CD4-positive, alpha-beta T cell treated with Interleukin-12 subunit alpha and Interleukin-12 subunit beta, for 1 hour (primary cell): ENCODE measurements around the gene MUCL3.
"Not testable (repeated sequence)": the region's sequence is repeated elsewhere in the genome, so short reads cannot be mapped to it uniquely, and the experiment has no call there.

Experiments
- DNase-seq: peaks from one replicate; pipeline ENCODE4 v3.0.0-alpha.2; 2020

The MUCL3 gene

GRCh38 chr6:30940361-30940986 is at the start of gene MUCL3:
Gene MUCL3, plus strand, starts transcription at chr6:30940973. Its CDS starts 27 bp downstream, at chr6:30941000.
- no peak for DNase-seq

DNA sequence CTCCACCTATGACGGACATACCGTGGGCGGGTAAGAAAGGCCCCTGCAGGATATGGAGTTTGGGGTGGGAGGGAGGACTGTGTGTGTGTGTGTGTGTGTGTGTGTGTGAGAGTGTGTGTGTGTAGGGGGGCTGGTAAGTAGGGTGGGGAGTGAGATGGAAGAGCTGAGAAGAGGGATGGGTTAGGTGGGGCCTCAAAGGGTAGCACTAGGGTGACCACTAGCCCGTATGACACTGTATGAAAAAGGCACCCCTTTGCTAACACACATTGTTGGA is 49.4 kb upstream of the MUCL3 start:
- DNase-seq = no peak

GRCh38 chr6:30891816-30892538 is 48.8 kb upstream of the MUCL3 start:
- no peak for DNase-seq

DNA sequence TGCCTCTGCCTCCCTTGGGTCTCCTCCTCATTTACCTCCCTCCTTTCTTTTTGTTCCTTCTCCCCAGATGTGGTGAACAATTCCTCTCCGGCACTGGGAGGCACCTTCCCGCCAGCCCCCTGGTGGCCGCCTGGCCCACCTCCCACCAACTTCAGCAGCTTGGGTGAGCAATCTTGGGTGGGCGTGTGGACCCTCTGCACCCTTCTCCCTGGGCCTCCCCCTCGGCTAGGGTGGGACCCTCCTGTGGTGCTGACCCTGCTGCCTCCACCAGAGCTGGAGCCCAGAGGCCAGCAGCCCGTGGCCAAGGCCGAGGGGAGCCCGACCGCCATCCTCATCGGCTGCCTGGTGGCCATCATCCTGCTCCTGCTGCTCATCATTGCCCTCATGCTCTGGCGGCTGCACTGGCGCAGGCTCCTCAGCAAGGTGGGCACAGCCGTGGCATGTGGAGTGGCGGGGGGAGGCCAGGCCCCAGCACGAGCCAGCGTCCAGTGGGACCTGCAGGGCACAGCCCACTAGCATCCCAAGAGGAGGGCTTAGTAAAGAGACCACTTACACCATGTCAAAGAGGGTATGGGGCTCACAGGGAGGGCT is 47.7 kb upstream of the MUCL3 start:
- no peak for DNase-seq

DNA sequence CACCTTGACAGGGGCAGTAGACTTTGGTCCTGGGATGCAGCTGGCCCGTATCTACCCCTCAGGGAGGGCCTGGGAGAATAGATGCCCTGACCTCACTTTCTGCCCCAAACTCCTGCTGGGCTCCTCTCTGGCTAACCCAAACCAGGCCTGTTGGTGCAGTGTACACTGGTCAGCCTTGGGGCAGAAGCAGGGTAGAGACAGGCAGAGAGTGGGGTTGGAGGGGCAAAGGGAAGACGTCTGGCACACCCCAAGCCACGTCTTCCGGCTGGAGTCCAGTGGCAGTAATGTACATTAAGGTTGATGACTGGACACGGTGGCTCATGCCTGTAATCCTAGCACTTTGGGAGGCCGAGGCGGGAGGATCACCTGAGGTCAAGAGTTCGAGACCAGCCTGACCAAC is 47.1 kb upstream of the MUCL3 start:
- DNase-seq = no peak

- DNase-seq = no peak
Measured at GRCh38 chr6:30894381-30894780, 46.4 kb upstream of the MUCL3 start.

- DNase-seq = no peak
Measured at GRCh38 chr6:30894935-30895334, 45.8 kb upstream of the MUCL3 start.

- no peak for DNase-seq
Measured at GRCh38 chr6:30895343-30895742, 45.4 kb upstream of the MUCL3 start.

DNA sequence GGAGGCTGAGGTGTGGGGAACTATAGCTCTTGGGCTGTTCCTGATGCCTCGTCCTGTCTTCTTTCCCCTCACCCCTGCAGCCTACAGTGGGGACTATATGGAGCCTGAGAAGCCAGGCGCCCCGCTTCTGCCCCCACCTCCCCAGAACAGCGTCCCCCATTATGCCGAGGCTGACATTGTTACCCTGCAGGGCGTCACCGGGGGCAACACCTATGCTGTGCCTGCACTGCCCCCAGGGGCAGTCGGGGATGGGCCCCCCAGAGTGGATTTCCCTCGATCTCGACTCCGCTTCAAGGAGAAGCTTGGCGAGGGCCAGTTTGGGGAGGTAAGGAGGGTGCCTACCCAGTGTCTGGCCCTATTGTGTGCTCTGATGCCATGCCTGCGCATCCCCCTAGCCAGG is 44.2 kb upstream of the MUCL3 start:
- no peak for DNase-seq

- DNase-seq = no peak
Measured at GRCh38 chr6:30897882-30898281, 42.9 kb upstream of the MUCL3 start.

GRCh38 chr6:30898750-30899360 is 41.9 kb upstream of the MUCL3 start:
- no peak for DNase-seq

DNA sequence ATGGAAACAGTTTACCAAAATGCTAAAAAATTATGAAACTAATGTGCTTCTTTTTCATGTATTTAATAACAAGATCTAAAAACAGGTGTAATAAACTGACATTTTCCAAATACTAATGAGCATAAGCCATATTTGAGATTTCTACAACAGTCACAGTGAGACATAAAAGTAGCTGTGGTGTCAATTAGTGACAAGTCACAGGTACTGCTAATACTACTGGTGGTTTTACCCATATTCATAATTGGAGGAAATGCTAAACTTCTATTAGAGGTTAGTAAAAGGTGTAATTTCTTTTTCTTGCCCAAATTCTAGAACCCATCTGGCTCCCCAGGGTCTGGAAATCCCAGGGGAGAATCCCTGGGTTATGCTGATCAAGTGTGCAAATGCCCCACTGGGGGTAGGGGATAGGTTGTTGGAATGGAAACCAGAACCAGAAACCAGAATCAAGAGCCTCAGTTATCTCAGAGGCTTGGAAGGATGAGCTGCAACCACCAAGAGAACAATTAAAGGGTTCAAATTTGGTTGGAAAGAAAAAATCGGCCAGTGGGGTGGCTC is 39.8 kb upstream of the MUCL3 start:
- DNase-seq = no peak

- no peak for DNase-seq
Measured at GRCh38 chr6:30901436-30901835, 39.3 kb upstream of the MUCL3 start.

- DNase-seq = not testable (repeated sequence)
Measured at GRCh38 chr6:30902196-30902595, 38.6 kb upstream of the MUCL3 start.

DNA sequence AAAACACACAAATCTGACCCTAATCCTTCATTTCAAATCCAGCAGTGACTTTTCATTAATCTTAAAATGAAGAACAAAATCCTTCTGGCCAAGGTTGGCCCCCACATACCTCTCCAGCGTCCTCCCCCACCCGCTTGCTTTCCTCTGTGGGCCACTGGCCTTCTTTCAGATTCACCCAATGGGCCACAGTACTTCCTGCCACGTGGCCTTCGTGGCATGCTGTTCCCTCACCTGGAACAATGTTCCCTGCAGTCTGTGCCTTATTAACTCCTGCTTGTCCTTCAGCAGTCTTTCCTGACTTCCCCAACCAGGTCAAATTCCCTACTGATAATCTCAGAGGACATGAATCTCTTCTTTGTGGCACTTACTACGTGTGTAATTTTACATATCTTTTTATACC is 38.1 kb upstream of the MUCL3 start:
- DNase-seq = no peak

- no peak for DNase-seq
Measured at GRCh38 chr6:30903236-30903635, 37.5 kb upstream of the MUCL3 start.

DNA sequence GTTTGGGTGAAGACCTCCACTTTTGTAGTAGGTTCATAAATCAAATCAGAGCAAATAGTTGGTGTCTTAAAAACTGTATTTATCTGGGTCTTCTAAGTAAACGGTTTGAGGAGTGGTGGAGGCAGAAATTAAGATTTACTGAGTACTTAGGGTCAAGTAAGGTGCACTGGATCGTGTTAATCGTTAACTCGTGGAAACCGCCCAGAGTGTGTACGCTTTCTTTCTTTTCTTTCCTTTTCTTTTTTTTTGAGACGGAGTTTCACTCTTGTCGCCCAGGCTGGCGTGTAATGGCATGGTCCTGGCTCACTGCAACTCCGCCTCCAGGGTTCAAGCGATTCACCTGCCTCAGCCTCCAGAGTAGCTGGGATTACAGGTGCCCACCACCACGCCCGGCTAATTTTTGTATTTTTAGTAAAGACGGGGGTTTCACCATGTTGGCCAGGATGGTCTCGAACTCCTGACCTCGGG is 33.4 kb upstream of the MUCL3 start:
- not testable (repeated sequence) for DNase-seq

- DNase-seq = peak; percentile 95
Measured at GRCh38 chr6:30907758-30908591, 32.8 kb upstream of the MUCL3 start, which contains the start of gene GTF2H4. Gene GTF2H4, plus strand, starts transcription at chr6:30908207.

DNA sequence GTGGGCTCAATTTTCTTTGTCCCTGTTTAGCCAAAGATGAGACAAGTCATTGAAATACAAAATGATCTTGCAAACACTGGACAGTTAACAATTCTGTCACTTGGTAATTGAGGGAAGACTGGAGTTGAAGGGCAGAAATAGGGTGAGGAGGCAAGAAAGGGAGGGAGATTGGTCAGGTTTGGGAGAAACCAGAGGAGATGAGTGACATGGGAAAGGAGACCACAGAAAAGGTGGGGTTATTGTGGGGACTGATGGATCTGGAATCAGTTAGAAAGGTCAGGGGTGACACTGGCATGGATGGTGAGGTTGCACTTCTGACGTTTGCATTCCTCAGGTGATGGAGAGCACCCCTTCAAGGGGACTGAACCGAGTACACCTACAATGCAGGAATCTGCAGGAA is 32.1 kb upstream of the MUCL3 start:
- no peak for DNase-seq

DNA sequence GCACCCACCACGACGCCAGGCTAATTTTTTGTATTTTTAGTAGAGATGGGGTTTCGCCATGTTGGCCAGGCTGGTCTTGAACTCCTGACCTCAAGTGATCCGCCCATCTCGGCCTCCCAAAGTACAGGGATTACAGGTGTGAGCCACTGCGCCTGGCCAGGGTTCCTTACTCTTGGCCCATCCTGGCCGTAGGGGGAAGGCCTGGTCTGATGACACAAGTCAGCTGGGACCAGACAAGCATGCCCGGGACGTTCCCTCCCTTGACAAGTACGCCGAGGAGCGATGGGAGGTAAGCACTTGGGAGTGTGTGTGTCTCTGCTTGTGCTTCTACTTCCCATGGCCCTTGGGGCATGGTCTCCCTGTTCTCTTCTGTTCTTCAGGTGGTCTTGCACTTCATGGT is 30.3 kb upstream of the MUCL3 start:
- not testable (repeated sequence) for DNase-seq

DNA sequence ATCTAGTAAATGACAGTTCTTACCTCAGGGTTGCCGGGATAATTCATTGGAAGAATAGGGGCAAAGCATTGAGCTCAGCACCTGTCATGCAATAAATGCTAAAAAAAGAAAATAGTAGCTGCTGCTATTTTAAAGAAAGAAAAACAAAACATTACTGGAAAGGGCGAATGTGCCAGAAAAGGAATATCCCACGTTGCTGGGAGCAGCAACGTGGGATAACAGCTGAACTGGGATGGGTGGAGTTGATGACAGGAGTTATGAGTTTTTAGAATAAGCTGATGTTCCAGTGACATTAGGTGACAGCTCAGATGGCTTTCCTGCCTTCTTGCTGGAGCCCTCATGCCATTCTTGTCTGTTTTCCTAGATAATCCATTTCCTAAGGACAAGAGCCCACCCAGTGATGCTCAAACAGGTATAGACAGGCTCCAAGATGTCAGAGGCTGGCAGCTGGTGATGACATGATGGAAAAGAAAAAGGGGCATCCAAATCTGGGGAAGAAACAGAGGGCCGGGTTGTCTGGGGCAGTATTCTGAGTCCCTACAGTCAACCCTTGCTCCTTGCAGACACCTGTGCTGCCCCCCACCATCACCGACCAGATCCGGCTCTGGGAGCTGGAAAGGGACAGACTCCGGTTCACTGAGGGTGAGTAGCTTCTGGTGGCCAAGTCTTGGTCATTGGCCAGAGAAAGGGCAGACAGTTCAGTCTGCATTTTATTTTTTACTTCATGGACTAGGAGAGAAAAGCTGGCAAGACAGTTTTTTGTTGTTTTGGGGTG is 27.8 kb upstream of the MUCL3 start:
- no peak for DNase-seq

- no peak for DNase-seq
Measured at GRCh38 chr6:30913721-30914075, 27.1 kb upstream of the MUCL3 start.
